Ascending aorta (tissue), 2 donors: ENCODE data around the gene BTD. TPM values are rescaled to one million over a fixed set of nuclear protein-coding genes. Genes with fewer than 3 reads are reported as not detected.

Source experiments
- DNase-seq, 2 donors: peaks; one replicate each; pipeline ENCODE4 v3.0.0-alpha.2; 2019; ENCODE audit warnings: low spot score in 2 of 2
- H3K27ac ChIP-seq, 2 donors: fragments of 200-600 bp; sonication (generic); one replicate each; pipeline ENCODE4 v1.5.1; 2016 to 2017; ENCODE audit warnings: mild to moderate bottlenecking in 1 of 2
- H3K27me3 ChIP-seq: fragments of 200-600 bp; sonication (generic); one replicate; pipeline ENCODE4 v1.5.1; 2017
- H3K36me3 ChIP-seq, 2 donors: fragments of 200-600 bp; sonication (generic); one replicate each; pipeline ENCODE4 v1.5.1; 2016
- H3K4me1 ChIP-seq, 2 donors: fragments of 200-600 bp; sonication (generic); one replicate each; pipeline ENCODE4 v1.5.1; 2016 to 2017; ENCODE audit warnings: mild to moderate bottlenecking in 1 of 2
- H3K4me3 ChIP-seq, 2 donors: fragments of 200-600 bp; sonication (generic); one replicate each; pipeline ENCODE4 v1.5.1; 2016 to 2017; ENCODE audit warnings: mild to moderate bottlenecking in 1 of 2
- H3K9me3 ChIP-seq, 2 donors: fragments of 200-600 bp; sonication (generic); one replicate each; pipeline ENCODE4 v1.5.1; 2016
- intact Hi-C: fragments of 100-400 bp; cut with DNase I; formaldehyde crosslinking; loops from one replicate; pipeline ENCODE4 v1.15.1; 2023
- total RNA-seq: library from RNA; depleted of rRNA; stranded (reverse); fragments of >200 nt; gene quantifications from one replicate; pipeline ENCODE4 v1.1.0, GENCODE V29; 2016
- TF ChIP-seq, protein P1 (sequence below), 3 experiments: fragments of 200-600 bp in 2 of 3; fragments of 450-650 bp in 1 of 3; sonication (generic) in 2 of 3; IDR thresholded peaks; one replicate each; pipeline ENCODE4 v1.5.1; 2016 to 2019; ENCODE audit warnings: antibody characterized with exemption in 3 of 3, mild to moderate bottlenecking in 1 of 3, moderate library complexity in 1 of 3

BTD gene
- total RNA-seq, 1 donor from 2014 or later = 11.8 TPM

DNA sequence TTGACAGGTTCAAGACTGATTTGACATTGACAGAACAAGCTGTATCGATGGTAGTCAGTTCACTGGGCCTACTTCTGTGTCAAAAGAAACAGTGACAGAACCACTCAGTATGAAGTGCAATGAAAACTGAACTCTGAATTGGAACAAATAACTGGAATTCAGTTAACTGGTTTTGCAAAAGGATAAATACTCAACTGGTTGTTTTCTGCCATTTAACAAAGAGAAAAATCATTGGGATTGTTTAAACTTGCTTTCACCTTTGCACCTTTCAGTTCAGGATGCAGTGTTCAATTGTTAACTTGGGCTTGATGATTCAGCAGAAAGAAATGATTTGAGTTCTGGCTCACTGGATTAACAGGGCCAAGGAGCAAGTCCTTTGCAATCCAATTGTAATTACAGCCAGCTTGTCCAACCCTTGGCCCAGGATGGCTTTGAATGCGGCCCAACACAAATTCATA is 4.9 kb downstream of the BTD start:
- DNase-seq = no peak
- TF ChIP-seq, protein P1, sequence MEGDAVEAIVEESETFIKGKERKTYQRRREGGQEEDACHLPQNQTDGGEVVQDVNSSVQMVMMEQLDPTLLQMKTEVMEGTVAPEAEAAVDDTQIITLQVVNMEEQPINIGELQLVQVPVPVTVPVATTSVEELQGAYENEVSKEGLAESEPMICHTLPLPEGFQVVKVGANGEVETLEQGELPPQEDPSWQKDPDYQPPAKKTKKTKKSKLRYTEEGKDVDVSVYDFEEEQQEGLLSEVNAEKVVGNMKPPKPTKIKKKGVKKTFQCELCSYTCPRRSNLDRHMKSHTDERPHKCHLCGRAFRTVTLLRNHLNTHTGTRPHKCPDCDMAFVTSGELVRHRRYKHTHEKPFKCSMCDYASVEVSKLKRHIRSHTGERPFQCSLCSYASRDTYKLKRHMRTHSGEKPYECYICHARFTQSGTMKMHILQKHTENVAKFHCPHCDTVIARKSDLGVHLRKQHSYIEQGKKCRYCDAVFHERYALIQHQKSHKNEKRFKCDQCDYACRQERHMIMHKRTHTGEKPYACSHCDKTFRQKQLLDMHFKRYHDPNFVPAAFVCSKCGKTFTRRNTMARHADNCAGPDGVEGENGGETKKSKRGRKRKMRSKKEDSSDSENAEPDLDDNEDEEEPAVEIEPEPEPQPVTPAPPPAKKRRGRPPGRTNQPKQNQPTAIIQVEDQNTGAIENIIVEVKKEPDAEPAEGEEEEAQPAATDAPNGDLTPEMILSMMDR (IDR thresholded peaks at IDR 0.05) = no peak
- Histone ChIP-seq H3K4me1 (peaks cover 4% of the 10 kb centered on the region in 2 donors), H3K36me3 (no peaks in the 10 kb centered on the region), H3K9me3 (no peaks in the 10 kb centered on the region), H3K27me3 (no peaks in the 10 kb centered on the region), H3K27ac (no peak overlapping the region), H3K4me3 (no peak overlapping the region)
- intact Hi-C loops = no loop called here

DNA sequence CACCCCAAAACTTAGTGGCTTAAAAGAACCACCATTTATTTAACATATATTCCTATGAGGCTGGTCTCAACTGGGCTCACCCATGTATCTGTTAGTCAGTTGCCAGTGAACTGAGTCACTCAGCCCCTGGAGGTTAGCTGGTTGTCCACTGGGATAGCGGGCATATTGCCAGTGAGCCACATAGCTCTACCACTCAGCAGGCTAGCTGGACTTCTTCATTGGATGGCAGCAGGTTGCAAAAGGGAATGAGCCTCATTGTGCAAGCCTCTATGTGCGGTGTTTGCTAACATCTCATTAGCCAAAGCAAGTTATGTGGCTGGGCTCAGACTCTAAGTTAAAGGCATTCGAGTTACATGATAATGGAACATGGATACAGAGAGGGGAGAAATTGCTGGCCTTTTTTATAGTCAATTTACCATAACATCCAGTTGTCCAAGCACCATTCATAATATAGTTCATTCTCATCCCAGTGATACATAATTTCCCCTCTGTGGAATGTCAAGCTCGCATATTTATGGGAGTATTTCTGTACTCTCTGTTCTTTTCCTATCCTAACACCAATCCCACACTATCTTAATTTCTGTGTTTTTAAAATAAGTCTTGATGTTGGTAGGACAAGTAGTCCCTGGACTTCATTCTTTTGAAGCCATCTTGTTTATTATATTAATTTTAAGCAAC is 8.7 kb downstream of the BTD start:
- no peaks in the 10 kb centered on the region for H3K9me3 ChIP-seq
- no peaks in the 10 kb centered on the region for H3K36me3 ChIP-seq
- H3K27ac ChIP-seq = no peak overlapping the region
- intact Hi-C loops = no loop called here
- no peak overlapping the region for H3K4me3 ChIP-seq
- no peaks in the 10 kb centered on the region for H3K27me3 ChIP-seq
- TF ChIP-seq, protein P1 (IDR thresholded peaks at IDR 0.05) = no peak
- H3K4me1 ChIP-seq = no peaks in the 10 kb centered on the region
- no peak for DNase-seq

DNA sequence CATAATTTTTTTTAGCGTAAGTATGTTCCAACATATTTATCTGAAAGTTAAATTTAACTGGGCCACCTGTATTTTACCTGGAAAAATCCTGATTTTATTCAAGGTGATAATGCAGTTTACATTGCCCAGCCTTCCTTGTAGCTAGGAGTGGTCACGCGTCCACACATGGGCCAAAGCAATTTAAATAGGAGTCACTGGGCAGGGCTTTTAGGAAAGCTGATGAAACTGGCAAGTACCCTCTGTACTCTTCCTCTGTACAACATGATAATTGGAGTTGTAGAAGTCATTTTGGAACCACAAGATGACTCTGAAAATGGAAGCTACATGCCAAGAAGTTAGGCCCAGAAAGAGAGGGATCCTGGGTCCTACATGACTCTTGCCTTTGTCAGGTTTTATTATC is 9.5 kb downstream of the BTD start:
- TF ChIP-seq, protein P1 (IDR thresholded peaks at IDR 0.05) = no peak
- Histone ChIP-seq H3K9me3 (no peaks in the 10 kb centered on the region), H3K27ac (no peak overlapping the region), H3K4me3 (no peak overlapping the region), H3K27me3 (no peaks in the 10 kb centered on the region), H3K4me1 (no peaks in the 10 kb centered on the region), H3K36me3 (no peaks in the 10 kb centered on the region)
- intact Hi-C loops = no loop called here
- no peak for DNase-seq

DNA sequence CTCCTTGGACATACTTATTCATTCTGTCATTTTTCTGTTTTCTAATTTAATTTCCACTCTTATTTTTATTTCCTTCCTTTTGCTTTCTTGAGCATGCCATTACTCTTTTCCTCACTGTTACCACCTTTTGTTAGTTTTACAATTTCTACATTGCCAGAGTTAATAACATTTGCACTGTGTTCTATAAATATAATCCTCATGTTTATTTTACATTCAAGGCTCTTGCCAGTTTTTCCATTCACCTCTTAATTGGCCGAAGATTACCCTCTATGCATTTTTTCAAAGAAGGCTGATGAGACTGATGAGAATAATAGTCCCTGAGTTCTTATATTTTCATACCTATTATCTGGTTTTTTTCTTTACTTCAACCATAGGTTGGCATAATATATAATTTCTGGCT is 10.5 kb downstream of the BTD start:
- H3K4me1 ChIP-seq = no peaks in the 10 kb centered on the region
- DNase-seq = no peak
- no peak overlapping the region for H3K4me3 ChIP-seq
- no peaks in the 10 kb centered on the region for H3K36me3 ChIP-seq
- H3K27ac ChIP-seq = no peak overlapping the region
- TF ChIP-seq, protein P1 (IDR thresholded peaks at IDR 0.05) = no peak
- intact Hi-C loops = no loop called here
- no peaks in the 10 kb centered on the region for H3K9me3 ChIP-seq
- no peaks in the 10 kb centered on the region for H3K27me3 ChIP-seq

DNA sequence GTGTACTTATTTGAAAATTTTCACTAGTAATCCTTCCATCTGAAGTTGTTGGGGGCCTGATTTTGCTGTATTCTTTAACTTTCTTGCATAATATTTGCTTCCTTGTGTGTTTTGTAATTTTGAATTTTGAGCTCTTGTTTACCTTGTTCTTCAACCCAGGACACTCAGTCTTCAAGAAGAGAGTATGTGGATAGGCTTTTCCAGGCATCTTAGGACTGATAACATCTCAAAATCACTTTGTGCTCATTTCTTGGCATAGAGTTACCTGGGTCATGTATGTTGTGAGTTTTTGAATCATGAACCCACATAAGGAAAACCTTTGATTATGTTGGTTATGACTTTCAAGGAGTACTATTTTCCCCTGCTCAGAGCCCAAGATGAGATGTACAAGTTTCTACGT is 13.4 kb downstream of the BTD start:
- TF ChIP-seq, protein P1 (IDR thresholded peaks at IDR 0.05) = no peak
- intact Hi-C loops = no loop called here
- DNase-seq = no peak
- no peak overlapping the region for H3K27ac ChIP-seq
- no peak overlapping the region for H3K4me3 ChIP-seq
- peaks cover 4 to 8% of the 10 kb centered on the region in 2 donors for H3K9me3 ChIP-seq
- H3K4me1 ChIP-seq = no peaks in the 10 kb centered on the region
- no peaks in the 10 kb centered on the region for H3K27me3 ChIP-seq
- H3K36me3 ChIP-seq = no peaks in the 10 kb centered on the region
